ENCODE results near the gene IL24. TPM values are rescaled to one million over a fixed set of nuclear protein-coding genes. Genes with fewer than 3 reads are reported as not detected.

IL24 gene
- total RNA-seq, 1 donor from 2014 or later, result 0.77 TPM

DNA sequence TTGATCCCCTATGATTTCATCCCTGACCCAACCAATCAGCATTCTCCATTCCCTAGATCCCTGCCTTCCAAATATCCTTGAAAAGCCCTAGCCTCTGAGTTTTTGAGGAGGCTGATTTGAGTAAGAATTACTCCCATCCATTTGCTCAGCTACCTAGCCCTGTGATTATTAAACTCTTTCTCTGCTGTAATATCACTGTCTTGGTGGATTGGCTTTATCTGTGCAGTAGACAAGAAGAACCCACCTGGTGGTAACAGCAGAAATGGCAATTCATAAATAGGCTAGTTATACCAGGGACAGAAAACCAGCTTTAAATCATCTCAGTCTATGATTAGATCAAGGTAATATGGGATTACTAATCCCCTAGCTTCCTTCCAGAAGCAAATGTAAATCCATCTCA lies 18.8 kb upstream of the IL24 start:
- intact Hi-C loops (cut with micrococcal nuclease), result no loop called here

DNA sequence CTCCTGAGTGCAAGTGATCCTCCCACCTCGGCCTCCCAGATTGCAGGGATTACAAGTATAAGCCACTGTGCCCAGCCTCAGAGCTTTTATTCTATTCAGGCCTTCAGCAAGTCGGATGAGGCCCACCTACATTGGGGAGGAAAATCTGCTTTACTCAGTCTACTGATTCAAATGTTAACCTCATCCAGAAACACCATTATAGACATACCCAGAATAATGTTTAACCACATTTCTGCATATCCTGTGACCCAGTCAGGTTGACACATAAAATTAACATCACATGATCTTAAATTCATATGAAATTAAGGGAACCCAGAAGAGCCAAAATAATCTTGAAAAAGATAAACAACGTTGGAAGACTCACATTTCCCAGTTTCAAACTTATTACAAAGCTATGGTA lies 16.9 kb upstream of the IL24 start:
- intact Hi-C loops (cut with micrococcal nuclease), result no loop called here

GRCh38 chr1:206882555-206882954 lies 14.7 kb upstream of the IL24 start:
- intact Hi-C loops (cut with micrococcal nuclease), result no loop called here

- intact Hi-C loops (cut with micrococcal nuclease), result no loop called here
Observed at GRCh38 chr1:206883160-206883559, 14.1 kb upstream of the IL24 start.

DNA sequence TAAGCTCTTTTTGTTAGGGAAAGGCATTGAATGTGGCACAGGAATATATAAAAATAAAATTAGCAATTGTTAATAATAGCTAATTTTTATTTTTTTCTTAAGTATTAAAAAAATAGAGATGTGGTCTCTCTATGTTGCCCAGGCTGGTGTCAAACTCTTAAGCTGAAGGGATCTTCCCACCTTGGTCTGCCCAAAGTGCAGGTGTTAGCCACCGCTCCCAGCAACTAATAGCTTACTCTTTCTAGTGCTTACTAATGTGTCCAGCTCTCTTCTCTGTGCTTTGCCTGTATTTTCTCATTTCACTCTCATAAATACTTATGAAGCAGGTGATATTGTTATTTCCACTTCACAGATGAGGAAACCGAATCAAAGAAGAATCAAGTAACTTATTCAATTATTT lies 13.4 kb upstream of the IL24 start:
- intact Hi-C loops (cut with micrococcal nuclease), result no loop called here

DNA sequence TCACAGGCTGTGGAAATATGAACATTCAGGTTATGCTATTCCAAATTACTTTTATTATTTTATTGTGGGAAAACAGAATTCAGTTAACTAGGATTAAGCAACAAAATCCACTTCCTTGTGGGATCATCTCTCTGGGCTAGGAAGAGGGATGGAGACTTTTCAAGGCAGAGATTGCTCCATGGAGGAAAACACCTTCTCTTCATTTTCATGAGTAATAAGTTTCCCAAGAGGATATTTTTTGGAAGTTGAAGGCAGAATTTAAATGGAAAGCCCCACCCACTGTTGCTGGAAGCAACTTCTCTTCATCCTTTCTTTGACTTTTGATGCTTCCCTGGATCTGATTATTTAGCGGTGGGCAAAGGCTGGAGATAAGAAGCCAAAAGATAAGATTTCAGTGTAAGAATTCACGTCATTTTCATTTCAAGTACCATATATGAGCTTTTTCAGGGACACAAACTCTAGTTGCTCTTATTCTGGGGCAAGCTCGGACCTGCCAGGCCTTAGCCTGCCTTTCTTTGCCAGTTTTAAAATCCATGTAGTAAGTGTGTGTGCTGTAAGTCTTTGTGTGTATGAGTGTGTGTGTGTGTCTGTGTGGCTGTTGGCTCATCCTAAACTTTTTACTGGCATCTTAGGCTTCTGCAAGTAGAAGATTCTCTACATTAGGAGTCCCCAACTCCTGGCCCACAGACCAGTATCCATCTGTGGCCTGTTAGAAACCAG lies 11.7 kb upstream of the IL24 start:
- intact Hi-C loops (cut with micrococcal nuclease), result no loop called here

DNA sequence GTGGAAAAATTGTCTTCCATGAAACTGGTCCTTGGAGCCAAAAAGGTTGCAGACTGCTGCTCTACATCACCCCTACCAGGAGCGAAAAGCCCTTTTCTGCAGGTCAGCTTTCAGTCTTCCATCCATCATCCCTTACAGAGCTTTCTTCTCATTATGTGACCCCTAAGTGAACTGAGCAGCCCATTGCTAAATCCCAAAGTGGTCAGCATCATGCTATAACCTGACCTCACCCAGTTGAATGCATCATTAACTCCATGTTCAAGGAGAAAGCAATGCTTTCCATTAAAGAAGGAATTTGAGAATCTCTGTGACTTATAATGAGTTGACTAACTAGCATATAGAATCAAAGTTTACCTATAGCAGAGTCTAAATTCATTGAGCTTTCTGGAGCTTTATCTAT lies 10.4 kb upstream of the IL24 start:
- intact Hi-C loops (cut with micrococcal nuclease), result no loop called here

- intact Hi-C loops (cut with micrococcal nuclease), result no loop called here
Observed at GRCh38 chr1:206887701-206888100, 9.5 kb upstream of the IL24 start.

GRCh38 chr1:206890125-206891060 lies 6.8 kb upstream of the IL24 start:
- intact Hi-C loops (cut with micrococcal nuclease), result no loop called here

DNA sequence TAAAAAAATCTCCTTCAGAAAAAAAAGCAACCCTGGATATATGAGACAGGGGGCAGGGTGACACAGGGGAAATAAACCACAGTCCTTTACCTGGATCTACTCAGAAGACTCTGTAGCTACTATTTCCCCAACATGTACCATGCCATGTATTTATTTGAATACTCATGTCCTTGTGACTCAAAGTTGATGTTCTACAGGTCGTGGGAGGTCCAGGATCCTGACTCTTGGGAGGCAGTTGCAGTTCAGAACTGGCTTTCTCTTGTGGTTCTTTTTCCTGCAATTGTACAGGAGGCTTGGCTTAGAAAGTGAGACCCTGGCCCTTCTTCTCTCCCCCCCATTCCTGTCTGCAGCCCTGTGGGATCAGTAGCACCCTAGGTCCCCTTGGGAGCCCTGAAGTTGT lies 5.8 kb upstream of the IL24 start:
- intact Hi-C loops (cut with micrococcal nuclease), result no loop called here

DNA sequence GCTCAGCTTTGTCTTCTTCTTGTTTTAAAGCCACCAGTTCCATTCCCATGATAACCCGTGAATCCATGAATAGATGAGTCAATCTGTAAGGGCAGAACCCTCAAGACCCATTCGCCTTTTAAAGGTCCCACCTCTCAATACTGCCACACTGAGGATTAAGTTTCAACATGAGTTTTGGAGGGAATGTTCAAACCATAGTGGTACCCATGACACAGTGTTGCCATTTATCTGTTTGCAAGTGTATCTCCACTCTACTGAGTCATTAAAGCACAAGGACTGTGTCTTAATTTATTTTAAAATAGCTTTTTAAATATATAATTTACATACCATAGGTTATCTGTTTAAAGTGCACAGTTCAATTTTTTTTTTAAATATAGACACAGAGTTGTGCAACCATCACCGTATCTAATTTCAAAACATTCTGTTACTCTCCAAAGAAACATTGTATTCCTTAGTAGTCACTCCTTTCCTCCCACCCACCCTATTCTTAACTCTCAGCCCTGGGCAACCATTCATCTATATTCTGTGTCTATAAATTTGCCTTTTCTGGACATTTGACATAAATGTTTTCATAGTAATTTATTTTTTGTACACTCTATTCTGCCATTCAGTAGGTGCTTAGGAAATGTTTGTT lies 4.8 kb upstream of the IL24 start:
- intact Hi-C loops (cut with micrococcal nuclease), result no loop called here

- intact Hi-C loops (cut with micrococcal nuclease), result no loop called here
Observed at GRCh38 chr1:206893380-206893779, 3.9 kb upstream of the IL24 start.

DNA sequence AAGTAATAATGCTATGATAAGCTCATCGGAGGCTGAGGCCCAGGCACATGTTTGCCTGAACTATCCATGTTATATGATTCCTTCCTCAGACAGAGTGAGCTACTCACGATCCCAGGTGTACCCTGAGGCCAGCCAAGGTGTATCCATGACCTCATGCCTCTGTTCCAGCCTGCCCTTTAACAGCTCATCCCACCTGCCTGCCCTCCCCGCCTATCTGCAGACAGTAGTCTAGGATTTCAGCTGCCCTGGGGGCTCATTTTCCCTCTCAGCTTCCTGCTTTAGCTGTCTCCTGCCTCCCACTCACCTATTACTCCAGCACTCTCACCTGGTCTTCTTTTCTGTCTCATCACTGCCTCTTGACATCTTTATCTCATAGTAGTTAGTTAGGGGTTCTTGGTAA lies 1.9 kb upstream of the IL24 start:
- intact Hi-C loops (cut with micrococcal nuclease), result no loop called here

GRCh38 chr1:206895837-206896242 lies 1.4 kb upstream of the IL24 start:
- intact Hi-C loops (cut with micrococcal nuclease), result no loop called here

GRCh38 chr1:206896261-206896660 lies 982 bp upstream of the IL24 start:
- intact Hi-C loops (cut with micrococcal nuclease), result no loop called here

GRCh38 chr1:206898089-206898914 lies 1.1 kb downstream of the IL24 start:
- intact Hi-C loops (cut with micrococcal nuclease), result no loop called here

DNA sequence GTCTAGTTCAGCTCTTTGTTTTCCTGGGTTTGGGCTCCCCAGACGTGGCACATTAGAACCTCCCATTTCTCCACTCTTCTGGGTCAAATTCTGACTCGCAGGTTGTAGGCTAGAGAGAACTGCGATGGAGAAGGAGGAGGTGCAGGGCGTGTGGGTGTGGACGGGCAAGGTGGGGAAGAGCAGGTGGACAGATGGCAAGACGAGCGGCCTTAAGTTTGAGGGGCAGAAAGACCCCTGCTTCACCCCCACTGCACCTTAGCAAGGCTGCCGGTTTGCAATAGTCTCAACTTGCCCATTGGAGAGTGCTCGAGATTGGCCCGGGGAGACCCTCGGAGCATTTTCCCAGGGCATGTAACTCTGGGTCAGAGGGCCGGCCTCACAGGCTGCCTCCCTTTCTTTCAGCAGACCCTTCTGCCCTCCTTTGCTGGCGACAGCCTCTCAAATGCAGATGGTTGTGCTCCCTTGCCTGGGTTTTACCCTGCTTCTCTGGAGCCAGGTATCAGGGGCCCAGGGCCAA lies 1.7 kb downstream of the IL24 start:
- intact Hi-C loops (cut with micrococcal nuclease), result no loop called here

- intact Hi-C loops (cut with micrococcal nuclease), result no loop called here
Observed at GRCh38 chr1:206899717-206900116, 2.5 kb downstream of the IL24 start.

GRCh38 chr1:206900149-206900548 lies 2.9 kb downstream of the IL24 start:
- intact Hi-C loops (cut with micrococcal nuclease), result no loop called here

DNA sequence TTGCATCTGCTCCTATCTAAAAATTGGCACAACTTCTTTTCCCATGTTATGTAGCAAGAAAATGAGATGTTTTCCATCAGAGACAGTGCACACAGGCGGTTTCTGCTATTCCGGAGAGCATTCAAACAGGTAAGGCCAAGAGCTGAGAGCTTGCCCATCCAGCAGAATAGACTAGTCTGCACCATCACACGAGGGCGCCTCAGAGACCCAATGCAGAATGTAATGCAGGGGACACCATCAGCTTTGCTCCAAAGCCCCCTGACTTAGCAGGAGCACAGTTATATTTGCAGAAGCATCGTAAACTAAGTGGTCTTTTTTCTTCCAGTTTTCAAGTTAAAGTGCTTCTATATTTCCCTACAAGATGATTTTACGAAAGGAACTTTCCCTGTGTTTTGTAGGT lies 4.7 kb downstream of the IL24 start:
- intact Hi-C loops (cut with micrococcal nuclease), result no loop called here

DNA sequence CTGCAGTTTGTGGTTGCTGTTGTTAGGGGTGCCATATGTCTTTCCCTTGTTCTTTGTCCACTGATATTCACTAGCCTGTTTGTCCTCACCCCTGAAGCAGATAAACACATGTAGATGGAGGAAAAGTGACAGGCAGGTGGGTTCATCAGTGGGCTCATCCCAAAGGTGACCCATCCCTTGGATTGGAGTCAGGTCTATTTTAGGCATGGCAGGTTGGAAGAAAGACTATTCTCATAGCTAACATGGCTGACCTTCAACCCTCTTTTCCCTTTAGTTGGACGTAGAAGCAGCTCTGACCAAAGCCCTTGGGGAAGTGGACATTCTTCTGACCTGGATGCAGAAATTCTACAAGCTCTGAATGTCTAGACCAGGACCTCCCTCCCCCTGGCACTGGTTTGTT lies 5.5 kb downstream of the IL24 start:
- intact Hi-C loops (cut with micrococcal nuclease), result no loop called here

Data from T-helper 2 cell treated with Interferon-gamma antibody and Interleukin-4, amounts not matched to agents 100 ng/mL and 5 ng/mL, for 36 hours (primary cell).